ENCODE measurements around the gene TEX13D.

- TF ChIP-seq EZH2 (IDR thresholded peaks at IDR 0.05; ENCODE audit: borderline replicate concordance, low read depth, low read length) (no peak), FOXP1 (CRISPR knock-in tag; IDR thresholded peaks at IDR 0.05) (no peak), CTCF (IDR thresholded peaks at IDR 0.05 in 2 of 3, conservative IDR thresholded peaks at IDR 0.05 in 1 of 3; ENCODE audit: insufficient read depth in 2 of 3, low read depth in 1 of 3, low read length in 3 of 3) (no peak), ERF (CRISPR knock-in tag; IDR thresholded peaks at IDR 0.05) (no peak), FUS (optimal IDR thresholded peaks at IDR 0.05; ENCODE audit: low read depth, low read length) (no peak), USF2 (CRISPR knock-in tag; IDR thresholded peaks at IDR 0.05) (no peak), CHCHD3 (CRISPR knock-in tag; IDR thresholded peaks at IDR 0.05) (no peak), DPF2 (IDR thresholded peaks at IDR 0.05) (no peak), PHF20 (IDR thresholded peaks at IDR 0.05; ENCODE audit: partially characterized antibody) (no peak), ZNF655 (CRISPR knock-in tag; IDR thresholded peaks at IDR 0.05) (no peak), NONO (IDR thresholded peaks at IDR 0.05; ENCODE audit: low read depth in 2 of 2, low read length in 1 of 2) (no peak), JUND (IDR thresholded peaks at IDR 0.05; ENCODE audit: borderline replicate concordance, low read depth, low read length) (no peak), JUND (tag; IDR thresholded peaks at IDR 0.05; ENCODE audit: borderline replicate concordance, low read depth, low read length) (no peak), RBFOX2 (IDR thresholded peaks at IDR 0.05; ENCODE audit: low read depth, low read length) (no peak), CTBP1 (IDR thresholded peaks at IDR 0.05; ENCODE audit: borderline replicate concordance) (no peak)
These were observed 50.9 kb downstream of the TEX13D start for GRCh38 chrX:124383354-124383753.

All from K562 (cell line).